Nephron (organoid): ENCODE data around the gene CLNK.
"Not testable (repeated sequence)": the region's sequence is repeated elsewhere in the genome, so short reads cannot be mapped to it uniquely, and the experiment has no call there.

ENCODE experiments used
- H3K27ac Mint-ChIP-seq, 3 experiments: 2 replicates each; pipeline ENCODE4 v1.8.0; 2020; ENCODE audit warnings: mixed read lengths in 3 of 3, mild to moderate bottlenecking in 2 of 3, moderate library complexity in 1 of 3
- H3K27me3 Mint-ChIP-seq: 2 replicates; pipeline ENCODE4 v1.8.0; 2021; ENCODE audit warnings: low read depth, mild to moderate bottlenecking, moderate library complexity, mixed read lengths
- H3K36me3 Mint-ChIP-seq: 2 replicates; pipeline ENCODE4 v1.8.0; 2020; ENCODE audit warnings: low read depth, mixed read lengths
- H3K4me1 Mint-ChIP-seq: 2 replicates; pipeline ENCODE4 v1.8.0; 2020; ENCODE audit warnings: mixed read lengths
- H3K4me3 Mint-ChIP-seq, 3 experiments: 2 replicates each; pipeline ENCODE4 v1.8.0; 2020; ENCODE audit warnings: mild to moderate bottlenecking in 3 of 3, mixed read lengths in 3 of 3, moderate library complexity in 2 of 3
- H3K9me3 Mint-ChIP-seq: 2 replicates; pipeline ENCODE4 v1.8.0; 2020; ENCODE audit warnings: mixed read lengths
- TF ChIP-seq, protein P1 (sequence below), 3 experiments: fragments of 200-600 bp; sonication (generic); IDR thresholded peaks; one replicate each; pipeline ENCODE4 v1.5.0; 2021; ENCODE audit warnings: antibody characterized with exemption in 3 of 3; ENCODE audit not compliant: unreplicated experiment in 3 of 3

The CLNK gene

DNA sequence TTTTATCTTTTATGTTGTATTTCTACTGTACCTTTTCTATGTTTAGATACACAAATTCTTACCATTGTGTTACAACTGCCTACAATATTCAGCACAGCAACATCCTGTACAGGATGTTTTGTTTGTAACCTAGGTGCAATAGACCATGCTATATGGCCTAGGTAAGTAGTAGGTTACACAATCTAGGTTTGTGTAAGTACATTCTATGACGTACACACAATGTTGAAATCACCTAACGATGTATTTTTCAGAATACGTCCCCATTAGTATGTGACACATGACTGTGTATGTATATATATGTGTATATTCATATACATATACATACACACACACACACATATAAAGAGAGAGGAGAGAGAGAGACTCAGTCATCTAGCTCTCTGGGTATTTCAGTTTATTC lies 103.5 kb downstream of the CLNK start:
- no peaks in the 10 kb centered on the region for H3K9me3 Mint-ChIP-seq
- peaks cover 11% of the 10 kb centered on the region for H3K4me1 Mint-ChIP-seq
- H3K27me3 Mint-ChIP-seq, result peaks cover 7% of the 10 kb centered on the region
- H3K27ac Mint-ChIP-seq, result no peak overlapping the region
- TF ChIP-seq, protein P1, sequence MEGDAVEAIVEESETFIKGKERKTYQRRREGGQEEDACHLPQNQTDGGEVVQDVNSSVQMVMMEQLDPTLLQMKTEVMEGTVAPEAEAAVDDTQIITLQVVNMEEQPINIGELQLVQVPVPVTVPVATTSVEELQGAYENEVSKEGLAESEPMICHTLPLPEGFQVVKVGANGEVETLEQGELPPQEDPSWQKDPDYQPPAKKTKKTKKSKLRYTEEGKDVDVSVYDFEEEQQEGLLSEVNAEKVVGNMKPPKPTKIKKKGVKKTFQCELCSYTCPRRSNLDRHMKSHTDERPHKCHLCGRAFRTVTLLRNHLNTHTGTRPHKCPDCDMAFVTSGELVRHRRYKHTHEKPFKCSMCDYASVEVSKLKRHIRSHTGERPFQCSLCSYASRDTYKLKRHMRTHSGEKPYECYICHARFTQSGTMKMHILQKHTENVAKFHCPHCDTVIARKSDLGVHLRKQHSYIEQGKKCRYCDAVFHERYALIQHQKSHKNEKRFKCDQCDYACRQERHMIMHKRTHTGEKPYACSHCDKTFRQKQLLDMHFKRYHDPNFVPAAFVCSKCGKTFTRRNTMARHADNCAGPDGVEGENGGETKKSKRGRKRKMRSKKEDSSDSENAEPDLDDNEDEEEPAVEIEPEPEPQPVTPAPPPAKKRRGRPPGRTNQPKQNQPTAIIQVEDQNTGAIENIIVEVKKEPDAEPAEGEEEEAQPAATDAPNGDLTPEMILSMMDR (IDR thresholded peaks at IDR 0.05; ENCODE audit: unreplicated experiment in 3 of 3), result no peak
- no peak overlapping the region for H3K4me3 Mint-ChIP-seq
- H3K36me3 Mint-ChIP-seq, result no peaks in the 10 kb centered on the region

DNA sequence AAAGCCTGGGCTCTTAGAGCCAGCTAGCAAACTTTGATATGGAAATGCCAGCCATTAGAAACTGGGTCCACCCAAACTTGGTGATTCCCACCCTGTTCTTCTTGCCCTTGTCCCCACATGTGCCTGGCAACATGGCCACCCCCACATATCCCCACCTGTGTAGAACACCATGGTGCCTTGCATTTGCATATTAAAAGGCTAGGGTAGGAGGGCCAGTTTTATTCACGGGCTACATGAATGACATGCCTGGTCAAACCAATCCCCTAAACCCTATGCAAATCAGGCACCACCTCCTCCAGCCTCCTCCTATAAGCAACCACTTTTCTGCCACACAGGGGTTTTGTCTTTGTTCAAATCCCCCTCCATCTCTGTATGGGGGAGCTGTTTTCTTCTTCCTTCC lies 104.9 kb downstream of the CLNK start:
- Mint-ChIP-seq H3K27ac (no peak overlapping the region), H3K36me3 (no peaks in the 10 kb centered on the region), H3K4me3 (no peak overlapping the region), H3K4me1 (peaks cover 11% of the 10 kb centered on the region), H3K9me3 (no peaks in the 10 kb centered on the region), H3K27me3 (peaks cover 8% of the 10 kb centered on the region)
- TF ChIP-seq, protein P1 (IDR thresholded peaks at IDR 0.05; ENCODE audit: unreplicated experiment in 3 of 3), result no peak

DNA sequence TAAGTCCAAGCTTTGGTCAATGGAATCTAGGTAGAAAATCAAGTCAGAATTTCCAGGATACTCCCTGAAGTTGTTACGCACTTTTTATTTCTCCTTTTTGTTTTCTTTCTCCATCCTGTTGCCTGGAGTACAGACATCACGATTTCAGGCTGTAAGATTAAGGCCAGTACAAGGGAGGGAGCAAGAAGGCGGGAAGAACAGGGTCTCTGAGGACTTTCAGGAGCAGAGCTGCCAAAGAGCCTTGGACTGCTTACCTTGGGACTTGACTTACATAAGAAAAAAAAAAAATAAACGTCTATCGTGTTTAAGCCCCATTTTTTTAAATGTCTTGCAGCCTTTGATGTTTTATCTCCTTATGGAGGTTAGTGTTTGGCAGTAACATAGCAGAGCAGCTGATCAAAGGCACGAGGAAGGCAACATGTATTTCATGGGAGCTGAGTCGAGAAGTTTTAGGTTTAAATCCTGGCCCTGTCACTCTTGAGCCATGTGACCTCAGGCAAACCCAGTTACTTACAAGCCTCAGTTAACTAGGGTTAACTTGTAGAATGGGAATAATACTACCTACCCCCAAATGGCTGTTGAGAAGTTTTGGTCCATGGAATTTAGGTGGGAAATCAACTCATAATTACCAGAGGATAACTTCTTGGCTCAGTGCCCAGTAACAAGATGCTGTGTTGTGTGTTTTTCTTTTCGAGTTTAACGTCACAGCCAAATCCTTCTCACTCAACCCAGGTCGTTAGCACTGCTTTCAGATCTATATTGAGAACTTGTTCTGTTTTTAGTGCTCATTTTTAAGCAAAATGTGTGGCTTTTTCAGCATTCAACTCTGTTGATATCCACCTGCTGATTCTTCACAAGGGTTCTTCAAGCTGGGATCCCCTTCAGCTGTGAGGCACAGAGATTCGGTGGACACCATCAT lies 106.8 kb downstream of the CLNK start:
- H3K27me3 Mint-ChIP-seq, result peaks cover 8% of the 10 kb centered on the region
- no peak overlapping the region for H3K4me3 Mint-ChIP-seq
- H3K27ac Mint-ChIP-seq, result no peak overlapping the region
- no peaks in the 10 kb centered on the region for H3K9me3 Mint-ChIP-seq
- peaks cover 6% of the 10 kb centered on the region for H3K4me1 Mint-ChIP-seq
- no peaks in the 10 kb centered on the region for H3K36me3 Mint-ChIP-seq
- TF ChIP-seq, protein P1 (IDR thresholded peaks at IDR 0.05; ENCODE audit: unreplicated experiment in 3 of 3), result no peak

DNA sequence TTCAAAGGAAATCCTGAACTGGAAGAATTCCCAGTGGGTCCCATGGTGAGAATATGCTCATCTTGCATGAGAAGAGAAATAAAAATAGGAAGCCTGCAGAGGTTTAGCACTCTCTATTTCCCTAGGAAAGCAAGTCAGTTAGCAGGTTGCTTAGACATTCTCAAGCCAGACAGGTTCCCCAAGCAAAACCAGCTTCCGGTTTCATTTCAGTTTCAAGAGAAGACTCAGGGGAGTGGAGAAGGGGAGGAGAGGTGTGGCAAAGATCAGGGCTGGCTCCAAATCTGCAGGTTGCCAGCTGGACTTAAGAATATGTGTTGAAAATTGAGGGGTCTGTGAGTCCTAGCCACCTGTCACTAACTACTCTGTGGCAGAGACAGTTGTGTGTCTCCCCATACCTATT lies 107.5 kb downstream of the CLNK start:
- no peaks in the 10 kb centered on the region for H3K36me3 Mint-ChIP-seq
- no peaks in the 10 kb centered on the region for H3K9me3 Mint-ChIP-seq
- H3K27ac Mint-ChIP-seq, result no peak overlapping the region
- H3K27me3 Mint-ChIP-seq, result peaks cover 8% of the 10 kb centered on the region
- TF ChIP-seq, protein P1 (IDR thresholded peaks at IDR 0.05; ENCODE audit: unreplicated experiment in 3 of 3), result no peak
- no peak overlapping the region for H3K4me3 Mint-ChIP-seq
- H3K4me1 Mint-ChIP-seq, result peaks cover 8% of the 10 kb centered on the region

DNA sequence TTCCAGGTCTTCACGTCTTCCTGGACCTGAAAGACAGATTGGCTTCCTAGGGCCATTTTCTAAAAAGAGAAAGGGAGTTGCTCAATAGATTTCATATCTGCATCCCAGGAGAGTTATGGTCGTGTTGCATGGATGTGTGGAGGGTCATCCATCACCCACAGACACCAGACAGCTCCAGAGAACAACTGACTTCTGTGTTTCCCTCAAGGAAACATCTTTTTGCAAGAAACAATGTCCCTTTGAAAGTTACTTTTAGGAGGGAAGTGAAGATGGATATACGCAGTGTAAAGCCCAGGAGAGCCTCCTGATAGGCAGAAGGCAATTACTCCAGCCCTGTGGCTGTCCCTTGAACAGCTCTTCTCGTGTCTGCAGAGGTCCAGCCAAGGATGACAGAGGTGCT lies 108.3 kb downstream of the CLNK start:
- Mint-ChIP-seq H3K27ac (no peak overlapping the region), H3K4me3 (no peak overlapping the region), H3K27me3 (peaks cover 8% of the 10 kb centered on the region), H3K9me3 (no peaks in the 10 kb centered on the region), H3K4me1 (peaks cover 11% of the 10 kb centered on the region), H3K36me3 (no peaks in the 10 kb centered on the region)
- TF ChIP-seq, protein P1 (IDR thresholded peaks at IDR 0.05; ENCODE audit: unreplicated experiment in 3 of 3), result no peak

DNA sequence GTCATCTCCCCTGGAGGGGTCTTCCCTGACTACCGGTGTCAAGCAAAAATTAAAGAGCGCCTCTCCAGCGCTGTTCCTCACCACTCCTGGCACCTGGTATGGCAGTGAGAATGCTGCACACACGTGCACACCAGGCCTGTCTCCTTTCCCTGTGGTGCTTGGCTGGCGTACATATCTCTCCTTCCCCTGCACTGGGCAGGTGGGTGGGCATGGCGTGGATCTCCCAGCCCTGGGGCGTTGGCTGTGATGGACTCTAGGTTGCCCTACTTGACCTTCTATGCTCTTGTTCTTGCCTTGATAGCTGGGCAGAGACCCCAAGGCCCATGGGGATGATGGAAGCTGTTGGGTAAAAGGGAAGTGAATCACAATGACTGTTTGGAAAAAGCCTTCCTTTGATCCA lies 109.2 kb downstream of the CLNK start:
- Mint-ChIP-seq H3K27ac (no peak overlapping the region), H3K27me3 (peaks cover 8% of the 10 kb centered on the region), H3K4me1 (peaks cover 11% of the 10 kb centered on the region), H3K4me3 (no peak overlapping the region), H3K36me3 (no peaks in the 10 kb centered on the region), H3K9me3 (no peaks in the 10 kb centered on the region)
- TF ChIP-seq, protein P1 (IDR thresholded peaks at IDR 0.05; ENCODE audit: unreplicated experiment in 3 of 3), result no peak

DNA sequence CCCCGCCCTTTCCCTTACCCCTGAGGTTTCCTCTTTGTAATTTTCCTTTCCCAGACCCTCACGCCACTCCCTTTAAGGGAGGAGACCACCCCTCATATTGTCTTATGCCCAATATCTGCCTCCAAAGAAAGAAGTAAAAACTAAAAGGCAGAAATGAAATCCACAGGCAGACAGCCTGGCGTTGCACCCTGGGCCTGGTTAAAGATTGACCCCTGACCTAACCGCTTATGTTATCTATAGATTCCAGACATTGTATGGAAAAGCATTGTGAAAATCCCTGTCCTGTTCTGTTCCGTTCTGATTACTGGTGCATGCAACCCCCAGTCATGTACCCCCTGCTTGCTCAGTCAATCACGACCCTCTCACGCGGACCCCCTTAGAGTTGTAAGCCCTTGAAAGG lies 110.0 kb downstream of the CLNK start:
- not testable (repeated sequence) for H3K27me3 Mint-ChIP-seq, H3K36me3 Mint-ChIP-seq, H3K9me3 Mint-ChIP-seq, H3K4me3 Mint-ChIP-seq, H3K27ac Mint-ChIP-seq
- H3K4me1 Mint-ChIP-seq, result peaks cover 11% of the 10 kb centered on the region
